Sciatic nerve (tissue), 2 donors: ENCODE results near the gene ODAD3. TPM values are rescaled to one million over a fixed set of nuclear protein-coding genes. Genes with fewer than 3 reads are reported as not detected.
A peak's percentile ranks its signal among the peaks of the same experiment; 100 is the strongest.
"Not testable (repeated sequence)": the region's sequence is repeated elsewhere in the genome, so short reads cannot be mapped to it uniquely, and the experiment has no call there.

Source experiments
- ATAC-seq: fragments of 200-7000 bp; cut with Tn5 transposase; one replicate; pipeline ENCODE4 v1.9.1; 2020; ENCODE audit warnings: mild to moderate bottlenecking, moderate library complexity
- DNase-seq: peaks from one replicate; pipeline ENCODE4 v3.0.0-alpha.2; 2020; ENCODE audit warnings: low spot score
- intact Hi-C: fragments of 100-400 bp; cut with DNase I; formaldehyde crosslinking; loops from one replicate; pipeline ENCODE4 v1.14.2; 2022
- total RNA-seq: library from RNA; stranded (reverse); fragmentation: NEBNext Ultra II Directional; extraction: Animal tissue kit (Norgen Biotek cat#: 25700); gene quantifications from one replicate; pipeline ENCODE4 v1.2.1, GENCODE V29; 2021
- donor health status: DM: no; HTN: no; CAD: no.
- donor health status: DM: no; HTN: no; CAD: no.

ODAD3 gene
- total RNA-seq, 1 donor from 2014 or later: 0.31 TPM

- intact Hi-C loops: loop anchor here (10.0 kb wide), 1 partner anchor 152 kb away; the partner anchor contains the start of gene TSPAN16
- no peak for DNase-seq
- peak; percentile 71 for ATAC-seq
These were observed 11.9 kb upstream of the ODAD3 start for GRCh38 chr19:11446652-11447301.

GRCh38 chr19:11446271-11446651 is 11.3 kb upstream of the ODAD3 start:
- DNase-seq: no peak
- ATAC-seq: no peak
- intact Hi-C loops: loop anchor here (10.0 kb wide), 1 partner anchor 151 kb away; the partner anchor contains the start of gene TSPAN16

GRCh38 chr19:11445141-11445540 is 10.2 kb upstream of the ODAD3 start:
- ATAC-seq: no peak
- no peak for DNase-seq
- intact Hi-C loops: loop anchor here (10.0 kb wide), 1 partner anchor 150 kb away; the partner anchor contains the start of gene TSPAN16

GRCh38 chr19:11444059-11444458 is 9.1 kb upstream of the ODAD3 start:
- ATAC-seq: no peak
- intact Hi-C loops: loop anchor here (10.0 kb wide), 1 partner anchor 149 kb away; the partner anchor contains the start of gene TSPAN16
- no peak for DNase-seq

GRCh38 chr19:11437955-11438354 is 3.0 kb upstream of the ODAD3 start:
- intact Hi-C loops: loop anchor here (10.0 kb wide), 1 partner anchor 63 kb away; the partner anchor contains the start of gene SWSAP1
- no peak for ATAC-seq
- no peak for DNase-seq

GRCh38 chr19:11435833-11436313 is 952 bp upstream of the ODAD3 start:
- intact Hi-C loops: loop anchor here (10.0 kb wide), 1 partner anchor 61 kb away; the partner anchor contains the start of gene SWSAP1
- ATAC-seq (no peak), DNase-seq (no peak)

- intact Hi-C loops: loop anchor here (10.0 kb wide), 1 partner anchor 60 kb away; the partner anchor contains the start of gene SWSAP1
- no peak for ATAC-seq
These were observed 241 bp downstream of the ODAD3 start for GRCh38 chr19:11434703-11435056.

GRCh38 chr19:11433526-11433925 is 1.4 kb downstream of the ODAD3 start:
- ATAC-seq, DNase-seq: not testable (repeated sequence)
- intact Hi-C loops: loop anchor here (10.0 kb wide), 1 partner anchor 59 kb away; the partner anchor contains the start of gene SWSAP1

More at GRCh38 chr19:11434703-11435056, 241 bp downstream of the ODAD3 start:
- no peak for DNase-seq

- DNase-seq: no peak
- no peak for ATAC-seq
- intact Hi-C loops: no loop called here
These were observed 8.3 kb downstream of the ODAD3 start for GRCh38 chr19:11426656-11427055.

GRCh38 chr19:11425719-11426457 is 9.0 kb downstream of the ODAD3 start:
- ATAC-seq: no peak
- intact Hi-C loops: no loop called here
- DNase-seq: no peak

- no peak for ATAC-seq
- DNase-seq: no peak
- intact Hi-C loops: no loop called here
These were observed 11.1 kb downstream of the ODAD3 start for GRCh38 chr19:11423791-11424181.

GRCh38 chr19:11423164-11423790 is 11.6 kb downstream of the ODAD3 start:
- DNase-seq (no peak), ATAC-seq (no peak)
- intact Hi-C loops: no loop called here

- ATAC-seq: peak; percentile 67
- peak; percentile 77 for DNase-seq
- intact Hi-C loops: no loop called here
These were observed 12.5 kb downstream of the ODAD3 start for GRCh38 chr19:11422163-11423065.

- intact Hi-C loops: no loop called here
- ATAC-seq (peak; percentile 25), DNase-seq (no peak)
These were observed 13.4 kb downstream of the ODAD3 start for GRCh38 chr19:11421371-11422098.

GRCh38 chr19:11420429-11421370 is 14.2 kb downstream of the ODAD3 start:
- intact Hi-C loops: no loop called here
- DNase-seq: peak; percentile 74
- peak; percentile 68 for ATAC-seq

- intact Hi-C loops: no loop called here
- DNase-seq (no peak), ATAC-seq (peak; percentile 21)
These were observed 16.1 kb downstream of the ODAD3 start, which contains the start of gene RGL3 for GRCh38 chr19:11418549-11419506. Gene RGL3 (minus strand): TSS chr19:11419314. CDS start chr19:11419278, 36 bp downstream.
